GM19395 (cell line): ENCODE data around the gene ADCY3.

Source experiments
- ATAC-seq: cut with Tn5 transposase; IDR thresholded peaks from one replicate; pipeline ENCODE4 v1.9.1; 2021; ENCODE audit warnings: mild to moderate bottlenecking, moderate library complexity; ENCODE audit not compliant: unreplicated experiment

The ADCY3 gene

GRCh38 chr2:24877067-24877466 lies 43.0 kb downstream of the ADCY3 start:
- no peak for ATAC-seq

GRCh38 chr2:24875901-24876300 lies 44.1 kb downstream of the ADCY3 start:
- ATAC-seq: no peak

GRCh38 chr2:24875272-24875671 lies 44.8 kb downstream of the ADCY3 start:
- ATAC-seq: no peak

- ATAC-seq: no peak
Measured at GRCh38 chr2:24874035-24874434, 46.0 kb downstream of the ADCY3 start.

- ATAC-seq: no peak
Measured at GRCh38 chr2:24873619-24874018, 46.4 kb downstream of the ADCY3 start.

- no peak for ATAC-seq
Measured at GRCh38 chr2:24872344-24873115, 47.5 kb downstream of the ADCY3 start.

GRCh38 chr2:24871852-24872333 lies 48.1 kb downstream of the ADCY3 start:
- ATAC-seq: no peak

GRCh38 chr2:24870891-24871705 lies 48.9 kb downstream of the ADCY3 start:
- ATAC-seq: no peak

- ATAC-seq: no peak
Measured at GRCh38 chr2:24870440-24870839, 49.6 kb downstream of the ADCY3 start.

- ATAC-seq: no peak
Measured at GRCh38 chr2:24866946-24867345, 53.1 kb downstream of the ADCY3 start.

- no peak for ATAC-seq
Measured at GRCh38 chr2:24863641-24864040, 56.4 kb downstream of the ADCY3 start.

GRCh38 chr2:24861500-24861899 lies 58.5 kb downstream of the ADCY3 start:
- ATAC-seq: no peak

GRCh38 chr2:24860631-24861030 lies 59.4 kb downstream of the ADCY3 start:
- no peak for ATAC-seq

- no peak for ATAC-seq
Measured at GRCh38 chr2:24859968-24860600, 60.0 kb downstream of the ADCY3 start.

- ATAC-seq: no peak
Measured at GRCh38 chr2:24858996-24859395, 61.0 kb downstream of the ADCY3 start.

- ATAC-seq: no peak
Measured at GRCh38 chr2:24857746-24858145, 62.3 kb downstream of the ADCY3 start.

GRCh38 chr2:24856791-24857211 lies 63.2 kb downstream of the ADCY3 start:
- ATAC-seq: no peak

GRCh38 chr2:24855726-24856125 lies 64.3 kb downstream of the ADCY3 start:
- ATAC-seq: no peak

GRCh38 chr2:24855022-24855622 lies 64.9 kb downstream of the ADCY3 start:
- ATAC-seq: no peak

- ATAC-seq: no peak
Measured at GRCh38 chr2:24853996-24854395, 66.0 kb downstream of the ADCY3 start.

- no peak for ATAC-seq
Measured at GRCh38 chr2:24853046-24853445, 67.0 kb downstream of the ADCY3 start.
